ENCODE data around the gene EI24.
"Not testable (repeated sequence)": the region's sequence is repeated elsewhere in the genome, so short reads cannot be mapped to it uniquely, and the experiment has no call there.

EI24 gene

GRCh38 chr11:125568970-125569914, at the start of gene EI24:
Gene EI24 (plus strand): TSS chr11:125569477. CDS start chr11:125572528, 3,051 bp downstream.
- DNase-seq = peak; percentile 90

- DNase-seq = no peak
Observed at GRCh38 chr11:125519860-125520834, 49.1 kb upstream of the EI24 start.

- DNase-seq = no peak
Observed at GRCh38 chr11:125525303-125525702, 44.0 kb upstream of the EI24 start.

GRCh38 chr11:125532668-125533067, 36.6 kb upstream of the EI24 start:
- no peak for DNase-seq

GRCh38 chr11:125535585-125535984, 33.7 kb upstream of the EI24 start:
- no peak for DNase-seq

- DNase-seq = not testable (repeated sequence)
Observed at GRCh38 chr11:125536834-125537233, 32.4 kb upstream of the EI24 start.

- DNase-seq = no peak
Observed at GRCh38 chr11:125542709-125543108, 26.6 kb upstream of the EI24 start.

- DNase-seq = no peak
Observed at GRCh38 chr11:125550780-125551179, 18.5 kb upstream of the EI24 start.

GRCh38 chr11:125551835-125552342, 17.4 kb upstream of the EI24 start:
- DNase-seq = no peak

GRCh38 chr11:125552927-125553326, 16.4 kb upstream of the EI24 start:
- no peak for DNase-seq

GRCh38 chr11:125553357-125553756, 15.9 kb upstream of the EI24 start:
- DNase-seq = no peak

- no peak for DNase-seq
Observed at GRCh38 chr11:125554038-125554437, 15.2 kb upstream of the EI24 start.

GRCh38 chr11:125559888-125560287, 9.4 kb upstream of the EI24 start:
- DNase-seq = no peak

GRCh38 chr11:125561924-125562323, 7.4 kb upstream of the EI24 start:
- DNase-seq = no peak

GRCh38 chr11:125562430-125562829, 6.8 kb upstream of the EI24 start:
- no peak for DNase-seq

GRCh38 chr11:125564357-125564756, 4.9 kb upstream of the EI24 start:
- DNase-seq = no peak

GRCh38 chr11:125566235-125566634, 3.0 kb upstream of the EI24 start:
- DNase-seq = no peak

- peak; percentile 13 for DNase-seq
Observed at GRCh38 chr11:125569915-125570621, 791 bp downstream of the EI24 start.

GRCh38 chr11:125570952-125571351, 1.7 kb downstream of the EI24 start:
- no peak for DNase-seq

GRCh38 chr11:125572916-125573315, 3.6 kb downstream of the EI24 start:
- no peak for DNase-seq

- DNase-seq = not testable (repeated sequence)
Observed at GRCh38 chr11:125577181-125577580, 7.9 kb downstream of the EI24 start.

GRCh38 chr11:125578783-125579182, 9.5 kb downstream of the EI24 start:
- no peak for DNase-seq

- no peak for DNase-seq
Observed at GRCh38 chr11:125579811-125580210, 10.5 kb downstream of the EI24 start.

Measured in CD4-positive, alpha-beta T cell treated with Interleukin-21 for 1 hour (primary cell).